ENCODE results near the gene TBCD. TPM values are rescaled to one million over a fixed set of nuclear protein-coding genes. Genes with fewer than 3 reads are reported as not detected.
"Not testable (repeated sequence)": the region's sequence is repeated elsewhere in the genome, so short reads cannot be mapped to it uniquely, and the experiment has no call there.

TBCD gene
- total RNA-seq, 1 donor from 2014 or later: 84.8 TPM

- ATAC-seq: no peak
- Histone ChIP-seq H3K36me3 (no peaks in the 10 kb centered on the region), H3K27me3 (ENCODE audit: low read depth) (no peaks in the 10 kb centered on the region), H3K27ac (no peak overlapping the region), H3K4me3 (no peak overlapping the region), H3K4me1 (peaks cover 12% of the 10 kb centered on the region), H3K9me3 (no peaks in the 10 kb centered on the region)
- no peak for TF ChIP-seq CTCF (IDR thresholded peaks at IDR 0.05)
- no peak for DNase-seq
- intact Hi-C loops (cut with DNase I): no loop called here
These were observed 227.9 kb downstream of the TBCD start for GRCh38 chr17:82979718-82980117.

- Histone ChIP-seq H3K4me1 (peaks cover 12% of the 10 kb centered on the region), H3K27ac (no peak overlapping the region), H3K36me3 (no peaks in the 10 kb centered on the region), H3K27me3 (ENCODE audit: low read depth) (no peaks in the 10 kb centered on the region), H3K4me3 (no peak overlapping the region), H3K9me3 (no peaks in the 10 kb centered on the region)
- DNase-seq (no peak), ATAC-seq (no peak)
- intact Hi-C loops (cut with DNase I): no loop called here
- TF ChIP-seq CTCF (IDR thresholded peaks at IDR 0.05): no peak
These were observed 228.8 kb downstream of the TBCD start for GRCh38 chr17:82980632-82981031.

- intact Hi-C loops (cut with DNase I): no loop called here
- Histone ChIP-seq H3K4me3 (no peak overlapping the region), H3K4me1 (peaks cover 16% of the 10 kb centered on the region), H3K9me3 (no peaks in the 10 kb centered on the region), H3K36me3 (no peaks in the 10 kb centered on the region), H3K27ac (no peak overlapping the region), H3K27me3 (ENCODE audit: low read depth) (no peaks in the 10 kb centered on the region)
- ATAC-seq (no peak), DNase-seq (no peak)
- TF ChIP-seq CTCF (IDR thresholded peaks at IDR 0.05): no peak
These were observed 229.4 kb downstream of the TBCD start for GRCh38 chr17:82981141-82981730.

GRCh38 chr17:82983510-82984248 is 231.8 kb downstream of the TBCD start:
- no peak overlapping the region for H3K27ac ChIP-seq
- peaks cover 17% of the 10 kb centered on the region for H3K4me1 ChIP-seq
- no peak for DNase-seq
- no peaks in the 10 kb centered on the region for H3K27me3 ChIP-seq (ENCODE audit: low read depth)
- no peaks in the 10 kb centered on the region for H3K36me3 ChIP-seq
- H3K9me3 ChIP-seq: no peaks in the 10 kb centered on the region
- H3K4me3 ChIP-seq: no peak overlapping the region
- no peak for TF ChIP-seq CTCF (IDR thresholded peaks at IDR 0.05)
- ATAC-seq: no peak
- intact Hi-C loops (cut with DNase I): no loop called here

GRCh38 chr17:82984249-82984617 is 232.4 kb downstream of the TBCD start:
- intact Hi-C loops (cut with DNase I); H3K36me3 ChIP-seq; H3K27me3 ChIP-seq (ENCODE audit: low read depth); H3K4me3 ChIP-seq; H3K9me3 ChIP-seq; DNase-seq; ATAC-seq; H3K27ac ChIP-seq: not testable (repeated sequence)
- H3K4me1 ChIP-seq: peaks cover 15% of the 10 kb centered on the region

- peaks cover 9% of the 10 kb centered on the region for H3K4me1 ChIP-seq
- H3K4me3 ChIP-seq: no peak overlapping the region
- no peak for TF ChIP-seq CTCF (IDR thresholded peaks at IDR 0.05)
- H3K27me3 ChIP-seq (ENCODE audit: low read depth): no peaks in the 10 kb centered on the region
- H3K27ac ChIP-seq: no peak overlapping the region
- DNase-seq: no peak
- no peak for ATAC-seq
- H3K36me3 ChIP-seq: no peaks in the 10 kb centered on the region
- intact Hi-C loops (cut with DNase I): no loop called here
- H3K9me3 ChIP-seq: no peaks in the 10 kb centered on the region
These were observed 233.0 kb downstream of the TBCD start for GRCh38 chr17:82984751-82985427.

All from lower lobe of right lung (tissue), 2 donors.